NCI-H146 treated with DMSO at 0.1 percent for 48 hours (cell line): ENCODE results near the gene GABRA1.

Source experiments
- DNase-seq: peaks from one replicate; lab custom pipeline; 2025; ENCODE audit not compliant: unreplicated experiment; lab: John Stamatoyannopoulos, UW

The GABRA1 gene

DNA sequence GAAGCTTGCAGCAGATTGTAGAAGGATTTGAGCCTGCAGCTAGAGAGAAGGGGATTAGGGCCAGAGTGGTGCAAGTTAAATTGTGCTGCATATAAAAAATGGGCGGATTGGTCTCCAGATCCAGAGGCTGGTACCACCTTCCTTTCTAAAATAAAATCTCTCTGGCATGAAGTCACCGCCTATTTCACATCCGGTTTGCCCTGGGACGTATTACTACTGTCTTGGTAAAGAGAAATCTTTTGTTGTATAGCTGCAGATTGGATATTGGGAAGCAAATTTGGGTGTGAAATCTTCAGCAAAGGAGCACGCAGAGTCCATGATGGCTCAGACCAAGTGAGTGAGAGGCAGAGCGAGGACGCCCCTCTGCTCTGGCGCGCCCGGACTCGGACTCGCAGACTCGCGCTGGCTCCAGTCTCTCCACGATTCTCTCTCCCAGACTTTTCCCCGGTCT, at the start of gene GABRA1:
Gene GABRA1 (plus strand): TSS at position 180 of the 451 bp plus-strand sequence. CDS start 2,691 bp downstream, outside the sequence.
- no peak for DNase-seq

DNA sequence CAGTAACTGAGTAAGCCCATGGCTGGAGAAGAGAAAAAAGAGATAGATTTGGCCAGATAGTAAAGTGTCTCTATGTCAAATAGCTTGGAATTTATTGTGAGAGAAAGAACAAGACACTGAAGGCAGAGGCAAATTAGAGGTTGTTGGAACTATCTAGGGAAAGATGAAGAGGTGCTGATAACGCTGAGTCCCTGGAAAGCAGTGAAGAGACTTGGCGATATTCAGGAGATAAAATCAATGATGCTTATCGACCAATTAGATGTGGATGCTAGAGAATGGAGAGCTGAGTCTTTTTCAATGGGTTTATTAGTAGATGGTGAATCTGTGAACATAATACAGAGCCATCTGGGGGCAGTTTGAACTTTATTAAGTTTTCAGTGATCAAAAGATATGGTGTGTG, 48.6 kb upstream of the GABRA1 start:
- no peak for DNase-seq

- DNase-seq = no peak
These were observed 43.7 kb upstream of the GABRA1 start for GRCh38 chr5:161804263-161804662.

DNA sequence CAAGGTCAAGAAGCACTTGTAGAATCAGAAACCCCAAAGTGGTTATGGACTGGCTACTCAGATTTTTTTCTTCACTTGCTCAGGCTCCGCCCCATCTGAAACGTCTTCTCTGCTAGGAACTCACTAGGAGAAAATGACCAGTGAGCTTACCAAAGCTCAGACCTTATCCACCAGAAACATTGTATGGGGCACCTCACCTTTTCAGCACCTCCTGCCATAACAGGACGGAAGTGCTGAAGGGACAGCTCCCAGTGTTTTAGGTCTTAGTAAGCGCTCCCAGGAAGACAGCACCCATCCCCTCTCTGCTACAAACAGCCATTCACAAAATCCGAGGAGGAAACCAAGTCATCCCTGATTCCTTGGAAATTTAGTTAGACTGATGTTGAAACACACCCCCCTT, 1.2 kb upstream of the GABRA1 start:
- DNase-seq = no peak

DNA sequence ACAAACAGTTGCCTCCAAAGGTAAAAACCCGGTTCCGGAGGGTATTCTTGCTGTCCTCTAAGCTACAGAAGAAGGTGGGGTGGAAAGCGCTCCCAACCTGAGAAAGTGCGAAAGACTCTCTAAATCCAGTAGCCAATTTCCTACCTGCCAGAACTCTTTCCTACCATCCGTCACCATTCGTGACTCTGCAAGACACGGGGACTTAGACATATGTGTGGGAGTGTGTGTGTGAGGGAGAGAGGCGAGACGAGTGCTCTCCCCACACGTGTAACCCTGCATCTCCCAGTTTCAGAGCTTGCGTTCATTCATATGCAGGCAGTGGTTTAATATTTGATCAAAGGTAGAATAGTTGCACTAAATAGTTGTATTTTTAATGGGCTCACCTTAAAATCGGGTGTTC, 473 bp upstream of the GABRA1 start:
- no peak for DNase-seq

GRCh38 chr5:161850491-161850890, 2.6 kb downstream of the GABRA1 start:
- no peak for DNase-seq

GRCh38 chr5:161851691-161852299, 3.9 kb downstream of the GABRA1 start:
- DNase-seq = no peak

GRCh38 chr5:161857358-161857757, 9.4 kb downstream of the GABRA1 start:
- DNase-seq = no peak

DNA sequence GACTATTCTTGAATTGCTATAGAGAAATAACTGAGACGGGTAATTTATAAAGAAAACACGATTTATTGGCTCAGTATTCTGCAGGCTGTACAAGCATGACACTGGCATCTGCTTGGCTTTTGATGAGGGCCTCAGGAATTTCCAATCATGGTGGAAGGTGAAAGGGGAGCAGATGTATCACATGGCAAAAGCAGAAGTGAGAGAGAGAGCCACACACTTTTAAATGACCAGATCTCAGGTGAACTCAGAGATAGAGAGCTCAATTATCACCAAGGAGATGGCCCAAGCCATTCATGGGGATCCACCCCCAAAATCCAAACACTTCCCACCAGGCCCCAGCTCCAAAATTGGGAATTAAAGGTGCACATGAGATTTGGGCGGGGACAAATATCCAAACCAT, 15.3 kb downstream of the GABRA1 start:
- no peak for DNase-seq

DNA sequence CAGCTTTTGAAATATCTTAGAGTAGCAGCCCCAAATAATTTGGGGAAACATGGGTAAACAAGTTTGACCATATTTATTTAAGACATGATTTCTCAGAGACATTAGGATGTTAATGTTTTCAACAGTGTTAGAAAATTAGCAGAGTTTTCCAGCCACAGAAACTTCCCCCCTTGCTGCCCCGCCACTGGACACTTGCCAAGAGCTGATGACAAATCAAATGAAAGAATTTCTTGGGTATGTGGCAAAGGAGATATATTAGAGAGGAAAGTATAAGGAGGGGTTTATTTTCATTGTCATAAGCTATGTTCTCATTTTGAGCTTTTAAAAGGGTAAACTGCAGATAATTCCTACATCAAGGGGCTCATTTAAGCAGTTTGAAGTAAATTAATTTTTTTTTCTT, 15.9 kb downstream of the GABRA1 start:
- DNase-seq = no peak

GRCh38 chr5:161865510-161865909, 17.6 kb downstream of the GABRA1 start:
- no peak for DNase-seq

GRCh38 chr5:161889971-161890370, 42.1 kb downstream of the GABRA1 start:
- DNase-seq = no peak

DNA sequence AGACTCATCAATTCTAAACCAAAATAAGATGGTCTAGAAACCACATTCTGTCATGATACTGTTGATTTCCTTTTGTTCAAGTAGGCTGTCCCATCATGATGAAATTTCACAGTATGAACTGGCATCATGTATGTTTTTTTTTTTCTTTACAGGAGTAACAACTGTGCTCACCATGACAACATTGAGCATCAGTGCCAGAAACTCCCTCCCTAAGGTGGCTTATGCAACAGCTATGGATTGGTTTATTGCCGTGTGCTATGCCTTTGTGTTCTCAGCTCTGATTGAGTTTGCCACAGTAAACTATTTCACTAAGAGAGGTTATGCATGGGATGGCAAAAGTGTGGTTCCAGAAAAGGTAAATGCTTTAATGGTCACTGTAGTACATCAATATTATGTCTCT, 47.6 kb downstream of the GABRA1 start:
- DNase-seq = no peak

DNA sequence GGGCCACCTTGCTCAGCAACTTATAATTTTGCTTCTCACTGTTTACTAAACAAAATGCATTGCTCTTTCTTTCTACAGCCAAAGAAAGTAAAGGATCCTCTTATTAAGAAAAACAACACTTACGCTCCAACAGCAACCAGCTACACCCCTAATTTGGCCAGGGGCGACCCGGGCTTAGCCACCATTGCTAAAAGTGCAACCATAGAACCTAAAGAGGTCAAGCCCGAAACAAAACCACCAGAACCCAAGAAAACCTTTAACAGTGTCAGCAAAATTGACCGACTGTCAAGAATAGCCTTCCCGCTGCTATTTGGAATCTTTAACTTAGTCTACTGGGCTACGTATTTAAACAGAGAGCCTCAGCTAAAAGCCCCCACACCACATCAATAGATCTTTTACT, 49.1 kb downstream of the GABRA1 start:
- DNase-seq = no peak

GRCh38 chr5:161899590-161899989, 51.7 kb downstream of the GABRA1 start:
- no peak for DNase-seq

- DNase-seq = no peak
These were observed 53.1 kb downstream of the GABRA1 start for GRCh38 chr5:161900981-161901380.

GRCh38 chr5:161921781-161922180, 73.9 kb downstream of the GABRA1 start:
- no peak for DNase-seq

- no peak for DNase-seq
These were observed 76.3 kb downstream of the GABRA1 start for GRCh38 chr5:161924270-161924669.

DNA sequence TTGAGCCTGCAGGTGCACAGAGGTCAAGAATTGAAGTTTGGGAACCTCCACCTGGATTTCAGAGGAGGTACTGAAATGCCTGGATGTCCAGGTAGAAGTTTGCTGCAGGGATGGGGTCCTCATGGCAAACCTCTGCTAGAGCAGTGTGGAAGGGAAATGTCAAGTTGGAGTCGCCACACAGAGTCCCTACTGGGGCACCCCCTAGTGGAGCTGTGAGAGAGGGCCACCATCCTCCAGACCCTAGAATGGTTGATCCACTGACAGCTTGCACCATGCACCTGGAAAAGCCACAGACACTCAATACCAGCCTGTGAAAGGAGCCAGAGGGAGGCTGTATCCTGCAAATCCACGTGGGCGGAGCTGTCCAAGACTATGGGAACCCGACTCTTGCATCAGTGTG, 78.0 kb downstream of the GABRA1 start:
- DNase-seq = no peak

GRCh38 chr5:161934486-161934885, 86.6 kb downstream of the GABRA1 start:
- no peak for DNase-seq

- DNase-seq = no peak
These were observed 97.1 kb downstream of the GABRA1 start for GRCh38 chr5:161944974-161945373.

- DNase-seq = no peak
These were observed 99.0 kb downstream of the GABRA1 start for GRCh38 chr5:161946911-161947310.
